Measurements from ENCODE around the gene NKAIN1. TPM values are rescaled to one million over a fixed set of nuclear protein-coding genes. Genes with fewer than 3 reads are reported as not detected.

The NKAIN1 gene
- total and polyA plus RNA-seq, 5 donors from 2014 or later = not detected

- no peak overlapping the region for H3K4me3 ChIP-seq (ENCODE audit: low read depth, low read length)
- no peaks in the 10 kb centered on the region for H3K36me3 Mint-ChIP-seq
- H3K27me3 ChIP-seq (ENCODE audit: control insufficient read depth, insufficient read depth, low read length) = peaks cover 11% of the 10 kb centered on the region
- H3K36me3 ChIP-seq (ENCODE audit: control insufficient read depth, insufficient read depth, low read length) = no peaks in the 10 kb centered on the region
- H3K27me3 Mint-ChIP-seq = peaks cover 27% of the 10 kb centered on the region
- H3K4me1 ChIP-seq (ENCODE audit: control insufficient read depth, insufficient read depth, low read length, poor library complexity, severe bottlenecking) = no peaks in the 10 kb centered on the region
- no peak overlapping the region for H3K4me3 Mint-ChIP-seq
- H3K4me1 Mint-ChIP-seq = peaks cover 0 to 12% (median 5%) of the 10 kb centered on the region in 4 donors
- H3K9me3 ChIP-seq (ENCODE audit: control insufficient read depth in 2 of 2, low read length in 2 of 2) = no peaks in the 10 kb centered on the region
- no peak overlapping the region for H3K27ac ChIP-seq (ENCODE audit: insufficient read depth, low read length, poor library complexity, severe bottlenecking)
- DNase-seq (no peak), ATAC-seq (ENCODE audit: low read depth in 2 of 2) (no peak)
- H3K27ac Mint-ChIP-seq = no peak overlapping the region
- H3K9me3 Mint-ChIP-seq = peaks cover 0 to 2% (median 0%) of the 10 kb centered on the region in 7 donors
Measured at GRCh38 chr1:31244326-31244725, 4.6 kb upstream of the NKAIN1 start.

- H3K4me1 Mint-ChIP-seq = peaks cover 0 to 16% (median 7%) of the 10 kb centered on the region in 4 donors
- ATAC-seq (ENCODE audit: low read depth in 2 of 2) = no peak
Measured at GRCh38 chr1:31243501-31244286, 4.0 kb upstream of the NKAIN1 start.

DNA sequence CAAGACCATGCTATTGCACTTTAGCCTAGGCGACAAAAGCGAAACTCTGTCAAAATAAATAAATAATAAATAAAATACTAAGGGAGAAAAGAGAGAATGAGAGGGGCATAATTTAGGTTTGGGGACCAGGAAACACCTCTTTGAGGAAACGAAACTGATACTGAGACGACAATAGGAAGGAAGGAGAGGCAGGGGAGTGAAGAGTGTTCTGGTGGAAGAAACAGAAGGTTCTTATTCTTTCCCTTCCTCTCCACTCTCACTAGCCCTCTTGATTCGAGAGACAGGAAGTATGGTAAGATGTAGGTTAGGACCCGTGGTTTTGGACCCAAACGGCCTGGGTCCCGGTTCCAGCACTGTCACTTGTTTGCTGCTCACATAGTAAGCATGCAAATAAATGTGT lies 1.6 kb upstream of the NKAIN1 start:
- DNase-seq (peak in 1 of 3 donors; percentile 15), ATAC-seq (ENCODE audit: low read depth in 2 of 2) (no peak)
- Mint-ChIP-seq H3K4me3 (no peak overlapping the region), H3K9me3 (peaks cover 0 to 2% (median 0%) of the 10 kb centered on the region in 7 donors), H3K4me1 (peaks cover 0 to 22% (median 8%) of the 10 kb centered on the region in 4 donors), H3K27me3 (peaks cover 52% of the 10 kb centered on the region), H3K36me3 (no peaks in the 10 kb centered on the region), H3K27ac (no peak overlapping the region)
- Histone ChIP-seq H3K9me3 (ENCODE audit: control insufficient read depth in 2 of 2, low read length in 2 of 2) (no peaks in the 10 kb centered on the region), H3K27ac (ENCODE audit: insufficient read depth, low read length, poor library complexity, severe bottlenecking) (no peak overlapping the region), H3K36me3 (ENCODE audit: control insufficient read depth, insufficient read depth, low read length) (no peaks in the 10 kb centered on the region), H3K4me1 (ENCODE audit: control insufficient read depth, insufficient read depth, low read length, poor library complexity, severe bottlenecking) (peaks cover 6% of the 10 kb centered on the region), H3K27me3 (ENCODE audit: control insufficient read depth, insufficient read depth, low read length) (peaks cover 22% of the 10 kb centered on the region), H3K4me3 (ENCODE audit: low read depth, low read length) (no peak overlapping the region)

More at GRCh38 chr1:31243501-31244286, 4.0 kb upstream of the NKAIN1 start:
- Histone ChIP-seq H3K36me3 (ENCODE audit: control insufficient read depth, insufficient read depth, low read length) (no peaks in the 10 kb centered on the region), H3K27ac (ENCODE audit: insufficient read depth, low read length, poor library complexity, severe bottlenecking) (no peak overlapping the region), H3K27me3 (ENCODE audit: control insufficient read depth, insufficient read depth, low read length) (peaks cover 12% of the 10 kb centered on the region), H3K4me1 (ENCODE audit: control insufficient read depth, insufficient read depth, low read length, poor library complexity, severe bottlenecking) (peaks cover 6% of the 10 kb centered on the region), H3K9me3 (ENCODE audit: control insufficient read depth in 2 of 2, low read length in 2 of 2) (no peaks in the 10 kb centered on the region), H3K4me3 (ENCODE audit: low read depth, low read length) (no peak overlapping the region)
- no peak for DNase-seq
- Mint-ChIP-seq H3K27ac (no peak overlapping the region), H3K36me3 (no peaks in the 10 kb centered on the region), H3K27me3 (peaks cover 33% of the 10 kb centered on the region), H3K9me3 (peaks cover 0 to 2% (median 0%) of the 10 kb centered on the region in 7 donors), H3K4me3 (no peak overlapping the region)

GRCh38 chr1:31238986-31239613 lies 587 bp downstream of the NKAIN1 start:
- Histone ChIP-seq H3K36me3 (ENCODE audit: control insufficient read depth, insufficient read depth, low read length) (no peaks in the 10 kb centered on the region), H3K4me3 (ENCODE audit: low read depth, low read length) (no peak overlapping the region), H3K9me3 (ENCODE audit: control insufficient read depth in 2 of 2, low read length in 2 of 2) (no peaks in the 10 kb centered on the region), H3K27me3 (ENCODE audit: control insufficient read depth, insufficient read depth, low read length) (peaks cover 24% of the 10 kb centered on the region), H3K27ac (ENCODE audit: insufficient read depth, low read length, poor library complexity, severe bottlenecking) (no peak overlapping the region), H3K4me1 (ENCODE audit: control insufficient read depth, insufficient read depth, low read length, poor library complexity, severe bottlenecking) (peaks cover 6% of the 10 kb centered on the region)
- peak overlapping the region in 3 of 4 donors; percentile 63 to 78 (median 68) for H3K4me3 Mint-ChIP-seq
- H3K36me3 Mint-ChIP-seq = no peaks in the 10 kb centered on the region
- peaks cover 0 to 2% (median 0%) of the 10 kb centered on the region in 7 donors for H3K9me3 Mint-ChIP-seq
- H3K27me3 Mint-ChIP-seq = peaks cover 66% of the 10 kb centered on the region
- no peak overlapping the region for H3K27ac Mint-ChIP-seq
- DNase-seq = peak in 1 of 3 donors; percentile 9
- H3K4me1 Mint-ChIP-seq = peaks cover 0 to 22% (median 8%) of the 10 kb centered on the region in 4 donors
- no peak for ATAC-seq (ENCODE audit: low read depth in 2 of 2)

DNA sequence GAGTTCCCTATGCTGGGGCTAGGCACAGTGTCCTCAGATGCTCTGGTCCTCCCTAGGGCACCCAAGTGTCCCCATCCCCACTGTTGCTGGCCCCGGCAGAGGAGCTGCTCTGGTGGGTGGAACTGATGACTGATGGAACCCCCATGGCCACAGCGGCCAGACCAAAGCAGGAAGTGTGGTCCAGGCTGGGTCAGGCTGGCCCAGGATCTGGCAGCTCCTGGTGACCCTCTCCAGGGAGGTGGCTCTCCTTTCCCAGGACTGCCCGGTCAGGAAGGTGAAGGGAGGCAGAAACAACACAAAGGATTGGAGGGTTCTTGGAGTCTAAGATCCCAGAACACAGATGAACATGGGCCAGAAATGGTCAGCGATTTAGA lies 1.1 kb downstream of the NKAIN1 start:
- Mint-ChIP-seq H3K36me3 (no peaks in the 10 kb centered on the region), H3K4me1 (peaks cover 0 to 22% (median 8%) of the 10 kb centered on the region in 4 donors), H3K9me3 (peaks cover 0 to 2% (median 0%) of the 10 kb centered on the region in 7 donors), H3K4me3 (peak overlapping the region in 3 of 4 donors; percentile 63 to 78 (median 68)), H3K27me3 (peaks cover 70% of the 10 kb centered on the region), H3K27ac (no peak overlapping the region)
- H3K4me1 ChIP-seq (ENCODE audit: control insufficient read depth, insufficient read depth, low read length, poor library complexity, severe bottlenecking) = peaks cover 6% of the 10 kb centered on the region
- ATAC-seq (ENCODE audit: low read depth in 2 of 2) (no peak), DNase-seq (no peak)
- H3K27ac ChIP-seq (ENCODE audit: insufficient read depth, low read length, poor library complexity, severe bottlenecking) = no peak overlapping the region
- H3K27me3 ChIP-seq (ENCODE audit: control insufficient read depth, insufficient read depth, low read length) = peaks cover 24% of the 10 kb centered on the region
- no peaks in the 10 kb centered on the region for H3K9me3 ChIP-seq (ENCODE audit: control insufficient read depth in 2 of 2, low read length in 2 of 2)
- H3K4me3 ChIP-seq (ENCODE audit: low read depth, low read length) = no peak overlapping the region
- no peaks in the 10 kb centered on the region for H3K36me3 ChIP-seq (ENCODE audit: control insufficient read depth, insufficient read depth, low read length)

DNA sequence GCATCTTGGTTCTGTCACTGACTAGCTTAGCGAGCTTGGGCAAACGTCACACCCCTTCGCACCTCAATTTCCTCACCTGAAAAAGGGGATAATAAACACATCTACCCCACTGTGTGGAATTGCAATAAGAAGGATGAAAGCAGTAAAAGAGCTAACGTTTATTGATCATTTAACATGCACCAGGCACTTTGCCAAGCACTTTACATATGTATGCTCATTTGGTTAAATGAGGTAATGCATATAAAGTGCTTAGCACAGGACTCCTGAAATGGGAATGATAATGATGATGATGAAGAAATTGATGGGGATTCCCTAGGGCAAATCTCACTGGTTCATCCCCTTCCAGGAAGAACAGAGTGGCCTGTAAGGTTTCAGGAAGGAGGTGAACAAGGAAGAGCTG lies 4.8 kb downstream of the NKAIN1 start:
- peaks cover 6% of the 10 kb centered on the region for H3K4me1 ChIP-seq (ENCODE audit: control insufficient read depth, insufficient read depth, low read length, poor library complexity, severe bottlenecking)
- DNase-seq (no peak), ATAC-seq (ENCODE audit: low read depth in 2 of 2) (no peak)
- peaks cover 14% of the 10 kb centered on the region for H3K27me3 ChIP-seq (ENCODE audit: control insufficient read depth, insufficient read depth, low read length)
- H3K27ac ChIP-seq (ENCODE audit: insufficient read depth, low read length, poor library complexity, severe bottlenecking) = no peak overlapping the region
- no peak overlapping the region for H3K4me3 Mint-ChIP-seq
- no peaks in the 10 kb centered on the region for H3K36me3 ChIP-seq (ENCODE audit: control insufficient read depth, insufficient read depth, low read length)
- no peak overlapping the region for H3K27ac Mint-ChIP-seq
- H3K36me3 Mint-ChIP-seq = no peaks in the 10 kb centered on the region
- peaks cover 0 to 10% (median 3%) of the 10 kb centered on the region in 4 donors for H3K4me1 Mint-ChIP-seq
- H3K9me3 ChIP-seq (ENCODE audit: control insufficient read depth in 2 of 2, low read length in 2 of 2) = no peaks in the 10 kb centered on the region
- peaks cover 0 to 2% (median 0%) of the 10 kb centered on the region in 7 donors for H3K9me3 Mint-ChIP-seq
- peaks cover 43% of the 10 kb centered on the region for H3K27me3 Mint-ChIP-seq
- no peak overlapping the region for H3K4me3 ChIP-seq (ENCODE audit: low read depth, low read length)

- Histone ChIP-seq H3K4me1 (ENCODE audit: control insufficient read depth, insufficient read depth, low read length, poor library complexity, severe bottlenecking) (peaks cover 5% of the 10 kb centered on the region), H3K36me3 (ENCODE audit: control insufficient read depth, insufficient read depth, low read length) (no peaks in the 10 kb centered on the region), H3K9me3 (ENCODE audit: control insufficient read depth in 2 of 2, low read length in 2 of 2) (no peaks in the 10 kb centered on the region), H3K27ac (ENCODE audit: insufficient read depth, low read length, poor library complexity, severe bottlenecking) (no peak overlapping the region), H3K4me3 (ENCODE audit: low read depth, low read length) (no peak overlapping the region), H3K27me3 (ENCODE audit: control insufficient read depth, insufficient read depth, low read length) (peaks cover 14% of the 10 kb centered on the region)
- ATAC-seq (ENCODE audit: low read depth in 2 of 2) = no peak
- peaks cover 0 to 10% (median 3%) of the 10 kb centered on the region in 4 donors for H3K4me1 Mint-ChIP-seq
- no peaks in the 10 kb centered on the region for H3K36me3 Mint-ChIP-seq
- peaks cover 0 to 2% (median 0%) of the 10 kb centered on the region in 7 donors for H3K9me3 Mint-ChIP-seq
- no peak overlapping the region for H3K27ac Mint-ChIP-seq
- no peak overlapping the region for H3K4me3 Mint-ChIP-seq
- H3K27me3 Mint-ChIP-seq = peaks cover 42% of the 10 kb centered on the region
- no peak for DNase-seq
Measured at GRCh38 chr1:31234123-31234708, 5.5 kb downstream of the NKAIN1 start.

All from CD4-positive, CD25-positive, alpha-beta regulatory T cell (primary cell).